Transverse colon (tissue), 4 donors: ENCODE results near the gene POMGNT1. TPM values are rescaled to one million over a fixed set of nuclear protein-coding genes. Genes with fewer than 3 reads are reported as not detected.
A peak's percentile ranks its signal among the peaks of the same experiment; 100 is the strongest.
"Not testable (repeated sequence)": the region's sequence is repeated elsewhere in the genome, so short reads cannot be mapped to it uniquely, and the experiment has no call there.

Source experiments
- DNase-seq: peaks from one replicate; pipeline ENCODE4 v3.0.0-alpha.2; 2019
- H3K27ac ChIP-seq, 4 donors: fragments of 200-600 bp; sonication (generic); 2 replicates each; pipeline ENCODE4 v1.5.1; 2016 to 2018; ENCODE audit warnings: inconsistent platforms in 4 of 4
- H3K27me3 ChIP-seq: fragments of 200-600 bp; sonication (generic); 2 replicates; pipeline ENCODE4 v1.5.1; 2017; ENCODE audit warnings: inconsistent platforms
- H3K36me3 ChIP-seq, 4 donors: fragments of 200-600 bp; sonication (generic); 2 replicates each; pipeline ENCODE4 v1.5.1; 2017 to 2019; ENCODE audit warnings: inconsistent platforms in 4 of 4
- H3K4me1 ChIP-seq, 4 donors: fragments of 200-600 bp; sonication (generic); 2 replicates each; pipeline ENCODE4 v1.5.1; 2017 to 2020; ENCODE audit warnings: inconsistent platforms in 4 of 4
- H3K4me3 ChIP-seq, 4 donors: fragments of 200-600 bp; sonication (generic); 1 replicate in 1 of 4; 2 replicates in 3 of 4; pipeline versions ENCODE4 v1.5.1 to v1.6.1; 2017 to 2019; ENCODE audit warnings: inconsistent platforms in 4 of 4
- H3K9me3 ChIP-seq, 2 donors: fragments of 200-600 bp; sonication (generic); 2 replicates each; pipeline ENCODE4 v1.5.1; 2017 to 2019; ENCODE audit warnings: inconsistent platforms in 2 of 2
- EP300 ChIP-seq: sonication (generic); formaldehyde crosslinking; IDR thresholded peaks from one replicate; pipeline ENCODE4 v1.6.1; 2017; ENCODE audit warnings: antibody characterized with exemption, low read depth
- POLR2A ChIP-seq: fragments of 450-650 bp; IDR thresholded peaks from one replicate; pipeline ENCODE4 v1.6.1; 2016; ENCODE audit warnings: antibody characterized with exemption, mild to moderate bottlenecking, moderate library complexity
- POLR2AphosphoS5 ChIP-seq, 3 donors: sonication (generic); formaldehyde crosslinking; IDR thresholded peaks; one replicate each; pipeline ENCODE4 v1.6.1; 2016; ENCODE audit warnings: antibody characterized with exemption in 3 of 3
- WGBS, 2 donors: methylation state at CpG; one replicate each; pipeline ENCODE4 v1.1.5; 2018; ENCODE audit warnings: low coverage in 1 of 2; 5-methylcytosine and 5-hydroxymethylcytosine counted together
- in situ Hi-C, 4 donors: fragments of 200-750 bp; cut with MboI; loops; one replicate each; pipeline versions ENCODE4 v1.15.0 to v1.15.1; 2017; ENCODE audit warnings: low sequenced_read_pairs in 3 of 4, low pct_ligation_motif_present in 1 of 4, low pct_unique_long_range_greater_than_20kb in 1 of 4
- intact Hi-C: fragments of 100-400 bp; cut with DNase I; formaldehyde crosslinking; loops from one replicate; pipeline ENCODE4 v1.15.1; 2023; ENCODE audit warnings: low total_unique reads
- total RNA-seq, 4 donors: library from RNA; depleted of rRNA; stranded (reverse); fragments of >200 nt; gene quantifications; one replicate each; pipeline ENCODE4 v1.1.0, GENCODE V29; 2016
- TF ChIP-seq, protein P1 (sequence below), 5 experiments: fragments of 200-600 bp in 3 of 5; fragments of 450-650 bp in 2 of 5; sonication (generic) in 3 of 5; IDR thresholded peaks; 1 replicate in 2 of 5; 2 replicates in 3 of 5; pipeline ENCODE4 v1.5.1; 2016 to 2017; ENCODE audit warnings: antibody characterized with exemption in 5 of 5, inconsistent platforms in 3 of 5, mild to moderate bottlenecking in 2 of 5, moderate library complexity in 1 of 5

POMGNT1 gene
- 10 to 100 TPM; 13.3 to 35.5 (median 27.6) TPM for total RNA-seq

DNA sequence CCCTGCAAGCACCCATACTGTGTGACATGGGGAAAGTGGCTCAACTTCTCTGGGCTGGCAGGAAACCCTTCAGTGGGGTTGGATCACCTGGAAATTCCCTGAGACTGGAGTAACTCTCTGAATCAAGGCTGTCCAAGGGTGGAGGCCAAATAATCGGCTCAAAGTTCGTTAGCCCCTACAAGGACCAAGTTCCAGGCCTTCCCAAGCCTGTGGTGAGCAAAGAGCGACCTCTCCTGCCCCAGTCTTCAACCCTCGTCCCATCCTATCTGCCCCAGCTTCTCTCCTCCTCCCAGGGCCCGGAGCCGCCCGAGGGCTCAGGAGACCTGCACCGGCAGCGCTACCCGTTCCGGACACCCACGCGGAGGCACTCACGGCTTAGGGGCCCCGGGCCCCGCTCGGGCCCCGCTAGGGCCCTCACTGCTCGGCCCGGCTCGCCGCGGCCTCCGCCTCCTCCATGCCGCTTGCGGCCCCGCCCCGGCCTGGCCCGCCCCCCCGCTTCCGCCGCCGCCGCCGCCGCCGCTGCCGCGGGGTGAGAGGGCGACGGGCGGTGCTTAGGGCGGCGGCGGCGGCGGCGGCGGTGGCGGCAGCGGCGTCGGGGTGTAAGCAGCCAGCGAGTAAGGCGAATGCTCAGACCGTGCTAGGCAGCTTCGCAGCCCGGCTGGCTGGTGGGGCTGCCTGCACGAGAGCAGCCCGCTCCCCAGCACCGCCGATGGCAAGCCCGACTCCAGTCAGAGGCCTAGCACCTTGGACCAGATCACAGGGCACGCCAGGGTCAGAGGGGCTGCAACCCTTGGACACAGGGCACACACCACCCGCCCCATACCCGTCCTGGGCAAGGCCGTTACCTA, at the start of gene POMGNT1:
Gene POMGNT1 (minus strand): TSS at position 471 of the 848 bp plus-strand sequence. CDS start 613 bp downstream, outside the sequence.
- no peaks in the 10 kb centered on the region for H3K9me3 ChIP-seq
- H3K4me1 ChIP-seq: peaks cover 8 to 28% (median 16%) of the 10 kb centered on the region in 4 donors
- H3K27me3 ChIP-seq: no peaks in the 10 kb centered on the region
- peak within 1 kb of the TSS; percentile 82 to 89 (median 86) for H3K27ac ChIP-seq
- WGBS, 2 donors: 1% methylated on average over 16 of the region's 67 CpGs; no CpG with 5 or more reads in 1 of the 2 donors
- peak within 1 kb of the TSS; percentile 45 to 92 (median 70) for H3K4me3 ChIP-seq
- DNase-seq: peak; percentile 78
- in situ Hi-C loops: no loop called here
- H3K36me3 ChIP-seq: no peaks in the 10 kb centered on the region
- TF ChIP-seq, protein P1, sequence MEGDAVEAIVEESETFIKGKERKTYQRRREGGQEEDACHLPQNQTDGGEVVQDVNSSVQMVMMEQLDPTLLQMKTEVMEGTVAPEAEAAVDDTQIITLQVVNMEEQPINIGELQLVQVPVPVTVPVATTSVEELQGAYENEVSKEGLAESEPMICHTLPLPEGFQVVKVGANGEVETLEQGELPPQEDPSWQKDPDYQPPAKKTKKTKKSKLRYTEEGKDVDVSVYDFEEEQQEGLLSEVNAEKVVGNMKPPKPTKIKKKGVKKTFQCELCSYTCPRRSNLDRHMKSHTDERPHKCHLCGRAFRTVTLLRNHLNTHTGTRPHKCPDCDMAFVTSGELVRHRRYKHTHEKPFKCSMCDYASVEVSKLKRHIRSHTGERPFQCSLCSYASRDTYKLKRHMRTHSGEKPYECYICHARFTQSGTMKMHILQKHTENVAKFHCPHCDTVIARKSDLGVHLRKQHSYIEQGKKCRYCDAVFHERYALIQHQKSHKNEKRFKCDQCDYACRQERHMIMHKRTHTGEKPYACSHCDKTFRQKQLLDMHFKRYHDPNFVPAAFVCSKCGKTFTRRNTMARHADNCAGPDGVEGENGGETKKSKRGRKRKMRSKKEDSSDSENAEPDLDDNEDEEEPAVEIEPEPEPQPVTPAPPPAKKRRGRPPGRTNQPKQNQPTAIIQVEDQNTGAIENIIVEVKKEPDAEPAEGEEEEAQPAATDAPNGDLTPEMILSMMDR (IDR thresholded peaks at IDR 0.05): no peak
- TF ChIP-seq POLR2A: peak; percentile 67
- peak; percentile 33 to 71 (median 46) for TF ChIP-seq POLR2AphosphoS5 (IDR thresholded peaks at IDR 0.05)
- TF ChIP-seq EP300: no peak
- intact Hi-C loops: no loop called here

DNA sequence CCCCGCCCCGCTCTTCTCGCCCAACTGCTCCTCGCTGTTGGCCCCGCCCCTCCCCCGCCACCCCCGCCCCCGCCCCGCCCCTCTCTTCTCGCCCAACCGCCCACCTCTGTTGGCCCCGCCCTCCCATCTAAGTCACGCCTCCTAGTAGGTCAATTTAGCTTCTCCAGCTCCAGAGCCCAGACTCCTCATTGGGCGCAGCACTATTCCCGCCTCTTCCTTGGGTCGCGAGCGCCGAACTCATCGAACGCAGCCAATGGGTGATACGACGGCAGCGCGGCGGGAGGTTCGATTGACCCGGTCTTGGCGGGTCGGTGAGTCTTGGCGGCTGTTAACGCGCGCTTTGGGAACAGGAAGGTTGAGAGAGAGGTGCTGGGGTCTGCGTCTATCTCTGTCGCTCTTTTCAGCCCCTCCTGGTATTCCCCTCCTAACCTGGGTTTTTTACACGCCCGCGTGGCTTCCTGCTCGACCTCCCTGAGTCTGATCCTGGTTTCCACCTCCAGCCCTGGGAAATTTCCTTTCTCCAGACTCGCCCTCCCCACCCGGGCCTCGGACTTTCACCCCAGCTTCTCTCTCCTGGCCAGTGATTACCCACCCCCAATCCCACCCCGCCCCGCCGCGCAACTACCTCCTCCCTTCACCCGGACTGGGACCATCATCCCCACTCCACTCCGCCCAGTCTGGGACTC, 49.3 kb upstream of the POMGNT1 start, which contains the start of gene RAD54L:
Gene RAD54L (plus strand): TSS at position 328 of the 686 bp plus-strand sequence. CDS start 643 bp downstream, outside the sequence.
- DNase-seq: peak; percentile 98
- in situ Hi-C loops (no loop called here), intact Hi-C loops (no loop called here)
- H3K27ac ChIP-seq: peak within 1 kb of the TSS; percentile 63 to 80 (median 80)
- H3K27me3 ChIP-seq: no peaks in the 10 kb centered on the region
- no peaks in the 10 kb centered on the region for H3K36me3 ChIP-seq
- H3K9me3 ChIP-seq: no peaks in the 10 kb centered on the region
- H3K4me1 ChIP-seq: peaks cover 4 to 15% (median 15%) of the 10 kb centered on the region in 4 donors
- TF ChIP-seq POLR2AphosphoS5 (IDR thresholded peaks at IDR 0.05) (peak; percentile 4 to 50 (median 19)), POLR2A (no peak)
- TF ChIP-seq, protein P1 (IDR thresholded peaks at IDR 0.05): no peak
- 2% methylated on average over 22 of the region's 49 CpGs; no CpG with 5 or more reads in 1 of the 2 donors for WGBS, 2 donors
- H3K4me3 ChIP-seq: peak within 1 kb of the TSS; percentile 45 to 89 (median 54)

DNA sequence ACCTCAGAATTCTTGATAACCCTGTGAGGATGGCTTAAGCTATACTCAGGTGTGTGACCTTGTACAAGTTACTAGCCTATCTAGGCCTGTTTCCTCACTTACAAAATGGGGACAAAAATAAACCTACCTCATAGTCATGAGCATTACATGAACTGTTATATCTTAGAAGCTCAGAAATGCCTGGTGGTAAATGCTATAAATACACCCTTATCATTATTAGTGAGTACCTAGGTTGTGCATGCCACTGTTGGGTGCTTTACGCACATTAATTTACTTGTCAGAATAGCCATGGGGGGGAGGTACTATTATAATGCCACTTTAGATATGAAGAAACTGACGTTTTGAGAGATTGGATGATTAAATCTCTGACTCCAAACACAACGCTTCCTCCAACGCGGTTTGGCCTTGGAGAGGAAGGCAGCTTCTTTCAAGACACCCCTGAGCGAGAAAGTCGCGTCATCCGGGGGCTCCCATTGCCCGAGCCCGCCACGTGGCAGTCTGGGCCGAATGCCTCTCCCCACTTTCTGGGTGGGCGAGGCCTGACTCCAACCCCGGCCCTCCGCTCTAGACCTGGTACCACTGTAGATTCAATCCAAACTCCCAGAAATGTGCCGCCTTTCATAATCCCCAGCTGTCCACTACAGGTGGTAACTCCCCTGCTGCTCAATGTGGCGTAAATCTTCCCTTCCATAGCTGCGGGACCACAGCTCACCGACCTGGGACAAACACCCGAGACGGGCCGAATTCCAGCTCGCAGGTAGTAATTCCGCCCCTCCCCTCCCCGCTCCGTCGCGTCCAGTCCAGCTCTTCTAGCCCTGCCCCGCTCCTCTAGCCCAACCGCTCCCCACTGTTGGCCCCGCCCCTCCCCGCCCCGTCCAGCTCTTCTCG, 48.6 kb upstream of the POMGNT1 start:
- no peaks in the 10 kb centered on the region for H3K27me3 ChIP-seq
- intact Hi-C loops (no loop called here), in situ Hi-C loops (no loop called here)
- H3K4me3 ChIP-seq: peak overlapping the region; percentile 35 to 51 (median 48)
- no peaks in the 10 kb centered on the region for H3K9me3 ChIP-seq
- H3K36me3 ChIP-seq: no peaks in the 10 kb centered on the region
- peak overlapping the region; percentile 63 to 80 (median 80) for H3K27ac ChIP-seq
- TF ChIP-seq POLR2A (peak; percentile 55), EP300 (no peak)
- peak; percentile 65 for DNase-seq
- 3 to 19% methylated on average over 2 to 35 of the region's 35 CpGs for WGBS, 2 donors
- peaks cover 4 to 15% (median 15%) of the 10 kb centered on the region in 4 donors for H3K4me1 ChIP-seq

DNA sequence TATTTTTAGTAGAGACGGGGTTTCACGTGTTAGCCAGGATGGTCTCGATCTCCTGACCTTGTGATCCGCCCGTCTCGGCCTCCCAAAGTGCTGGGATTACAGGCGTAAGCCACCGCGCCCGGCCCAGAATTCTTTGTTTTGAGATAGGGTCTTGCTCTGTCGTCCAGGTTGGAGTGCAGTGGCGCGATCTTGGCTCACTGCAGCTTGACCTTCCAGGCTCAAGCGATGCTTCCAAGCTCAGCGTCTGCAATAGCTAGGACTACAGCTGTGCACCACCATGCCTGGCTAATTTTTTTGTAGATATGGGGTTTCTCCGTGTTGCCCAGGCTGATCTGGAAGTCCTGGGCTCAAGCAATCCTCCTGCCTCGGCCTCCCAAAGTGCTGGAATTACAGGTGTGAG, 47.9 kb upstream of the POMGNT1 start:
- WGBS, 2 donors: 94 to 96% methylated on average over 3 to 15 of the region's 17 CpGs
- H3K27ac ChIP-seq, in situ Hi-C loops, H3K27me3 ChIP-seq, intact Hi-C loops, H3K9me3 ChIP-seq, H3K36me3 ChIP-seq, H3K4me3 ChIP-seq: not testable (repeated sequence)
- H3K4me1 ChIP-seq: peaks cover 4 to 15% (median 15%) of the 10 kb centered on the region in 4 donors
- peak; percentile 10 for DNase-seq
